HG03565 (cell line): ENCODE data around the gene KRT5.
"Not testable (repeated sequence)": the region's sequence is repeated elsewhere in the genome, so short reads cannot be mapped to it uniquely, and the experiment has no call there.

Experiments
- ATAC-seq: cut with Tn5 transposase; IDR thresholded peaks from one replicate; pipeline ENCODE4 v1.9.1; 2021; ENCODE audit warnings: mild to moderate bottlenecking, moderate library complexity; ENCODE audit not compliant: unreplicated experiment

The KRT5 gene

GRCh38 chr12:52522346-52523011 is 2.3 kb upstream of the KRT5 start:
- no peak for ATAC-seq

GRCh38 chr12:52521568-52522266 is 1.5 kb upstream of the KRT5 start:
- no peak for ATAC-seq

GRCh38 chr12:52521175-52521567 is 977 bp upstream of the KRT5 start:
- no peak for ATAC-seq

GRCh38 chr12:52519387-52519703 is 849 bp downstream of the KRT5 start:
- no peak for ATAC-seq

- ATAC-seq: no peak
These were observed 1.4 kb downstream of the KRT5 start for GRCh38 chr12:52518574-52519386.

- ATAC-seq: no peak
These were observed 2.3 kb downstream of the KRT5 start for GRCh38 chr12:52517888-52518287.

GRCh38 chr12:52517005-52517835 is 3.0 kb downstream of the KRT5 start:
- no peak for ATAC-seq

GRCh38 chr12:52515927-52516831 is 4.0 kb downstream of the KRT5 start:
- no peak for ATAC-seq

GRCh38 chr12:52515319-52515646 is 4.9 kb downstream of the KRT5 start:
- ATAC-seq: no peak

GRCh38 chr12:52514471-52515318 is 5.5 kb downstream of the KRT5 start:
- ATAC-seq: no peak

- no peak for ATAC-seq
These were observed 6.5 kb downstream of the KRT5 start for GRCh38 chr12:52513736-52514135.

GRCh38 chr12:52508211-52508610 is 12.0 kb downstream of the KRT5 start:
- no peak for ATAC-seq

GRCh38 chr12:52506858-52507715 is 13.1 kb downstream of the KRT5 start:
- no peak for ATAC-seq

GRCh38 chr12:52502877-52503276 is 17.3 kb downstream of the KRT5 start:
- ATAC-seq: no peak

- ATAC-seq: no peak
These were observed 18.7 kb downstream of the KRT5 start for GRCh38 chr12:52501490-52501889.

GRCh38 chr12:52500574-52500973 is 19.6 kb downstream of the KRT5 start:
- not testable (repeated sequence) for ATAC-seq

- no peak for ATAC-seq
These were observed 20.2 kb downstream of the KRT5 start for GRCh38 chr12:52499806-52500560.

GRCh38 chr12:52498946-52499345 is 21.2 kb downstream of the KRT5 start:
- ATAC-seq: no peak
